ENCODE results near the gene CSMD2.

- TF ChIP-seq CTCF (IDR thresholded peaks at IDR 0.05; ENCODE audit: insufficient read depth, low read length, poor library complexity, severe bottlenecking) (no peak), EZH2phosphoT487 (conservative IDR thresholded peaks at IDR 0.05; ENCODE audit: low read length) (no peak)
Measured at GRCh38 chr1:34009340-34009985, 155.6 kb downstream of the CSMD2 start.
